Body of pancreas (tissue), 4 donors: ENCODE measurements around the gene HOGA1.
"Not testable (repeated sequence)": the region's sequence is repeated elsewhere in the genome, so short reads cannot be mapped to it uniquely, and the experiment has no call there.

ENCODE experiments used
- CTCF ChIP-seq, 7 experiments: fragments of 450-650 bp in 4 of 7; fragments of 200-600 bp in 3 of 7; sonication (generic) in 3 of 7; IDR thresholded peaks; one replicate each; pipeline ENCODE4 v1.5.1; 2016 to 2019; ENCODE audit warnings: antibody characterized with exemption in 7 of 7
- POLR2A ChIP-seq, 3 donors: fragments of 450-650 bp; IDR thresholded peaks; one replicate each; pipeline ENCODE4 v1.6.1; 2016; ENCODE audit warnings: antibody characterized with exemption in 3 of 3, mild to moderate bottlenecking in 2 of 3

- TF ChIP-seq CTCF, POLR2A (IDR thresholded peaks at IDR 0.05): not testable (repeated sequence)
Measured at GRCh38 chr10:97561386-97562077, 22.7 kb upstream of the HOGA1 start.
